ENCODE results near the gene SKIDA1. TPM values are rescaled to one million over a fixed set of nuclear protein-coding genes. Genes with fewer than 3 reads are reported as not detected.

SKIDA1 gene
- total RNA-seq, 1 donor from 2014 or later = 1.3 TPM

- peaks cover 12% of the 10 kb centered on the region for H3K27me3 Mint-ChIP-seq (ENCODE audit: unreplicated experiment)
- H3K4me1 Mint-ChIP-seq (ENCODE audit: low read depth, unreplicated experiment) = peaks cover 48% of the 10 kb centered on the region
- DNase-seq = peak; percentile 18
- peak overlapping the region; percentile 97 for H3K27ac Mint-ChIP-seq (ENCODE audit: unreplicated experiment)
- TF ChIP-seq CTCF (IDR thresholded peaks at IDR 0.05; ENCODE audit: partially characterized antibody, unreplicated experiment) = no peak
- no peaks in the 10 kb centered on the region for H3K36me3 Mint-ChIP-seq (ENCODE audit: unreplicated experiment)
- H3K4me3 Mint-ChIP-seq (ENCODE audit: unreplicated experiment) = peak overlapping the region; percentile 84
- H3K9me3 Mint-ChIP-seq (ENCODE audit: unreplicated experiment) = peaks cover 3% of the 10 kb centered on the region
These were observed 18.3 kb downstream of the SKIDA1 start for GRCh38 chr10:21507150-21507549.

GRCh38 chr10:21506351-21506750 lies 19.1 kb downstream of the SKIDA1 start:
- DNase-seq = no peak
- no peaks in the 10 kb centered on the region for H3K36me3 Mint-ChIP-seq (ENCODE audit: unreplicated experiment)
- H3K27ac Mint-ChIP-seq (ENCODE audit: unreplicated experiment) = no peak overlapping the region
- peaks cover 12% of the 10 kb centered on the region for H3K27me3 Mint-ChIP-seq (ENCODE audit: unreplicated experiment)
- H3K9me3 Mint-ChIP-seq (ENCODE audit: unreplicated experiment) = peaks cover 4% of the 10 kb centered on the region
- TF ChIP-seq CTCF (IDR thresholded peaks at IDR 0.05; ENCODE audit: partially characterized antibody, unreplicated experiment) = no peak
- H3K4me3 Mint-ChIP-seq (ENCODE audit: unreplicated experiment) = peak overlapping the region; percentile 84
- H3K4me1 Mint-ChIP-seq (ENCODE audit: low read depth, unreplicated experiment) = peaks cover 51% of the 10 kb centered on the region

GRCh38 chr10:21505711-21506278 lies 19.7 kb downstream of the SKIDA1 start:
- H3K4me3 Mint-ChIP-seq (ENCODE audit: unreplicated experiment) = peak overlapping the region; percentile 42
- H3K27me3 Mint-ChIP-seq (ENCODE audit: unreplicated experiment) = peaks cover 13% of the 10 kb centered on the region
- no peak for TF ChIP-seq CTCF (IDR thresholded peaks at IDR 0.05; ENCODE audit: partially characterized antibody, unreplicated experiment)
- H3K4me1 Mint-ChIP-seq (ENCODE audit: low read depth, unreplicated experiment) = peaks cover 49% of the 10 kb centered on the region
- no peaks in the 10 kb centered on the region for H3K36me3 Mint-ChIP-seq (ENCODE audit: unreplicated experiment)
- DNase-seq = no peak
- peaks cover 4% of the 10 kb centered on the region for H3K9me3 Mint-ChIP-seq (ENCODE audit: unreplicated experiment)
- no peak overlapping the region for H3K27ac Mint-ChIP-seq (ENCODE audit: unreplicated experiment)

- peaks cover 13% of the 10 kb centered on the region for H3K27me3 Mint-ChIP-seq (ENCODE audit: unreplicated experiment)
- TF ChIP-seq CTCF (IDR thresholded peaks at IDR 0.05; ENCODE audit: partially characterized antibody, unreplicated experiment) = no peak
- no peak for DNase-seq
- H3K36me3 Mint-ChIP-seq (ENCODE audit: unreplicated experiment) = no peaks in the 10 kb centered on the region
- peaks cover 49% of the 10 kb centered on the region for H3K4me1 Mint-ChIP-seq (ENCODE audit: low read depth, unreplicated experiment)
- peak overlapping the region; percentile 23 for H3K4me3 Mint-ChIP-seq (ENCODE audit: unreplicated experiment)
- peak overlapping the region; percentile 48 for H3K27ac Mint-ChIP-seq (ENCODE audit: unreplicated experiment)
- H3K9me3 Mint-ChIP-seq (ENCODE audit: unreplicated experiment) = peaks cover 2% of the 10 kb centered on the region
These were observed 21.9 kb downstream of the SKIDA1 start for GRCh38 chr10:21503542-21503941.

- H3K4me3 Mint-ChIP-seq (ENCODE audit: unreplicated experiment) = no peak overlapping the region
- H3K4me1 Mint-ChIP-seq (ENCODE audit: low read depth, unreplicated experiment) = peaks cover 41% of the 10 kb centered on the region
- peaks cover 10% of the 10 kb centered on the region for H3K9me3 Mint-ChIP-seq (ENCODE audit: unreplicated experiment)
- TF ChIP-seq CTCF (IDR thresholded peaks at IDR 0.05; ENCODE audit: partially characterized antibody, unreplicated experiment) = no peak
- no peak overlapping the region for H3K27ac Mint-ChIP-seq (ENCODE audit: unreplicated experiment)
- peak; percentile 17 for DNase-seq
- peaks cover 14% of the 10 kb centered on the region for H3K27me3 Mint-ChIP-seq (ENCODE audit: unreplicated experiment)
- H3K36me3 Mint-ChIP-seq (ENCODE audit: unreplicated experiment) = no peaks in the 10 kb centered on the region
These were observed 23.1 kb downstream of the SKIDA1 start for GRCh38 chr10:21502348-21502740.
